Sigmoid colon (tissue), 4 donors: ENCODE results near the gene HMBS.

Experiments used
- CTCF ChIP-seq, 4 experiments: fragments of 450-650 bp in 3 of 4; fragments of 200-600 bp in 1 of 4; IDR thresholded peaks; one replicate each; pipeline ENCODE4 v1.5.1; 2016 to 2019; ENCODE audit warnings: antibody characterized with exemption in 4 of 4, mild to moderate bottlenecking in 3 of 4, moderate library complexity in 2 of 4
- POLR2A ChIP-seq, 2 donors: fragments of 450-650 bp; IDR thresholded peaks; one replicate each; pipeline ENCODE4 v1.6.1; 2016; ENCODE audit warnings: antibody characterized with exemption in 2 of 2, mild to moderate bottlenecking in 2 of 2, moderate library complexity in 2 of 2
- POLR2AphosphoS5 ChIP-seq, 4 donors: sonication (generic); formaldehyde crosslinking; IDR thresholded peaks; one replicate each; pipeline ENCODE4 v1.6.1; 2017; ENCODE audit warnings: antibody characterized with exemption in 4 of 4

- no peak for TF ChIP-seq CTCF (IDR thresholded peaks at IDR 0.05)
- TF ChIP-seq POLR2A (IDR thresholded peaks at IDR 0.05), result no peak
- no peak for TF ChIP-seq POLR2AphosphoS5 (IDR thresholded peaks at IDR 0.05)
Observed at GRCh38 chr11:119092880-119093842, 8.5 kb downstream of the HMBS start.
